ENCODE data around the gene QARS1.

QARS1 gene

GRCh38 chr3:49053543-49053942 lies 51.0 kb downstream of the QARS1 start:
- DNase-seq (ENCODE audit: low spot score) = no peak

All from kidney capillary endothelial cell (primary cell).